Neural progenitor cell (in vitro differentiated cells): ENCODE results near the gene POLDIP3.
"Not testable (repeated sequence)": the region's sequence is repeated elsewhere in the genome, so short reads cannot be mapped to it uniquely, and the experiment has no call there.

Source experiments
- EZH2phosphoT487 ChIP-seq: fragments of 200-600 bp; sonication (generic); IDR thresholded peaks from 2 replicates; pipeline ENCODE4 v1.6.1; 2017; ENCODE audit warnings: antibody characterized with exemption
- TF ChIP-seq, protein P1 (sequence below): fragments of 200-600 bp; sonication (generic); IDR thresholded peaks from 2 replicates; pipeline ENCODE4 v1.5.1; 2017; ENCODE audit warnings: antibody characterized with exemption, mild to moderate bottlenecking

DNA sequence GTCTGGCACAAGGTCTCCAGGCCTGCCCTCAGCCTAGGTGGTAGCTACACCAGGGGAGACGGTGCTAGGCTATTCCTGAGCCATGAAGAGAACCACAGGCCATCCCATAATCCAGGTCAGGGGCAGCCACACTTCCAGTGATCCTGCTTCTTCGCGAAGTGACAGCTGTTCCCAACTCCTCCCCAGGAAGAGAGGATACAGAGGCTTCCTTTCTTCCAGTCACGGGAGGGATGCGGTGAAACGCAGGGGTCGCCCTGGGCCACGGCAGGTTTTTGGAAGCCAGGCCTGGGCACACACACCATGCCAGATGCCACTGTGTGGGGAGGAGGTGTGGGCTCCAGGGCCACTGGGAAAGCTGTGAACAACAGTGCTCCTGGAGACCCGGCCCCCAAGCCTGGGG is 37.5 kb downstream of the POLDIP3 start:
- TF ChIP-seq, protein P1, sequence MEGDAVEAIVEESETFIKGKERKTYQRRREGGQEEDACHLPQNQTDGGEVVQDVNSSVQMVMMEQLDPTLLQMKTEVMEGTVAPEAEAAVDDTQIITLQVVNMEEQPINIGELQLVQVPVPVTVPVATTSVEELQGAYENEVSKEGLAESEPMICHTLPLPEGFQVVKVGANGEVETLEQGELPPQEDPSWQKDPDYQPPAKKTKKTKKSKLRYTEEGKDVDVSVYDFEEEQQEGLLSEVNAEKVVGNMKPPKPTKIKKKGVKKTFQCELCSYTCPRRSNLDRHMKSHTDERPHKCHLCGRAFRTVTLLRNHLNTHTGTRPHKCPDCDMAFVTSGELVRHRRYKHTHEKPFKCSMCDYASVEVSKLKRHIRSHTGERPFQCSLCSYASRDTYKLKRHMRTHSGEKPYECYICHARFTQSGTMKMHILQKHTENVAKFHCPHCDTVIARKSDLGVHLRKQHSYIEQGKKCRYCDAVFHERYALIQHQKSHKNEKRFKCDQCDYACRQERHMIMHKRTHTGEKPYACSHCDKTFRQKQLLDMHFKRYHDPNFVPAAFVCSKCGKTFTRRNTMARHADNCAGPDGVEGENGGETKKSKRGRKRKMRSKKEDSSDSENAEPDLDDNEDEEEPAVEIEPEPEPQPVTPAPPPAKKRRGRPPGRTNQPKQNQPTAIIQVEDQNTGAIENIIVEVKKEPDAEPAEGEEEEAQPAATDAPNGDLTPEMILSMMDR = not testable (repeated sequence)
- TF ChIP-seq EZH2phosphoT487 = not testable (repeated sequence)
